ENCODE measurements around the gene ASB18.

The ASB18 gene

GRCh38 chr2:236161531-236161930, 102.7 kb downstream of the ASB18 start:
- Histone ChIP-seq H3K36me3 (no peaks in the 10 kb centered on the region), H3K4me1 (no peaks in the 10 kb centered on the region; the same call in 1 of the 2 replicates), H3K4me3 (ENCODE audit: low read depth, low read length) (no peak overlapping the region), H3K9me3 (no peaks in the 10 kb centered on the region), H3K27me3 (peaks cover 55% of the 10 kb centered on the region)
- no peak for DNase-seq
- TF ChIP-seq CTCF (IDR thresholded peaks at IDR 0.05; ENCODE audit: low read depth, low read length), result no peak

- Histone ChIP-seq H3K4me1 (no peaks in the 10 kb centered on the region; the same call in 1 of the 2 replicates), H3K27me3 (peaks cover 50% of the 10 kb centered on the region), H3K9me3 (no peaks in the 10 kb centered on the region), H3K36me3 (no peaks in the 10 kb centered on the region), H3K4me3 (ENCODE audit: low read depth, low read length) (no peak overlapping the region)
- DNase-seq, result no peak
- TF ChIP-seq CTCF (IDR thresholded peaks at IDR 0.05; ENCODE audit: low read depth, low read length), result no peak
These were observed 103.1 kb downstream of the ASB18 start for GRCh38 chr2:236161082-236161462.

- no peak for TF ChIP-seq CTCF (IDR thresholded peaks at IDR 0.05; ENCODE audit: low read depth, low read length)
- no peak for DNase-seq
- no peaks in the 10 kb centered on the region for H3K36me3 ChIP-seq
- H3K9me3 ChIP-seq, result no peaks in the 10 kb centered on the region
- H3K27me3 ChIP-seq, result peaks cover 45% of the 10 kb centered on the region
- no peaks in the 10 kb centered on the region; the same call in 1 of the 2 replicates for H3K4me1 ChIP-seq
- H3K4me3 ChIP-seq (ENCODE audit: low read depth, low read length), result no peak overlapping the region
These were observed 103.7 kb downstream of the ASB18 start for GRCh38 chr2:236160366-236161081.

- H3K27me3 ChIP-seq, result peaks cover 41% of the 10 kb centered on the region
- H3K4me1 ChIP-seq, result no peaks in the 10 kb centered on the region; the same call in 1 of the 2 replicates
- H3K9me3 ChIP-seq, result no peaks in the 10 kb centered on the region
- no peak for TF ChIP-seq CTCF (IDR thresholded peaks at IDR 0.05; ENCODE audit: low read depth, low read length)
- no peak overlapping the region for H3K4me3 ChIP-seq (ENCODE audit: low read depth, low read length)
- DNase-seq, result no peak
- H3K36me3 ChIP-seq, result no peaks in the 10 kb centered on the region
These were observed 104.4 kb downstream of the ASB18 start for GRCh38 chr2:236159778-236160170.

GRCh38 chr2:236158969-236159777, 105.0 kb downstream of the ASB18 start:
- H3K36me3 ChIP-seq, result no peaks in the 10 kb centered on the region
- H3K4me1 ChIP-seq, result no peaks in the 10 kb centered on the region; the same call in 1 of the 2 replicates
- peaks cover 35% of the 10 kb centered on the region for H3K27me3 ChIP-seq
- no peaks in the 10 kb centered on the region for H3K9me3 ChIP-seq
- DNase-seq, result no peak
- no peak overlapping the region for H3K4me3 ChIP-seq (ENCODE audit: low read depth, low read length)
- TF ChIP-seq CTCF (IDR thresholded peaks at IDR 0.05; ENCODE audit: low read depth, low read length), result no peak
